HepG2 (cell line): Measurements from ENCODE around the gene TOGARAM1. TPM values are rescaled to one million over a fixed set of nuclear protein-coding genes. Genes with fewer than 3 reads are reported as not detected.
"Not testable (repeated sequence)": the region's sequence is repeated elsewhere in the genome, so short reads cannot be mapped to it uniquely, and the experiment has no call there.

Experiments
- ATAC-seq: fragments of 200-7000 bp; cut with Tn5 transposase; 3 replicates; pipeline ENCODE4 v1.9.1; 2020; ENCODE audit warnings: mild to moderate bottlenecking, moderate library complexity
- BruUV-seq: library from RNA; stranded (reverse); fragments of 400-500 nt; replicated peaks from 2 replicates; lab custom pipeline; 2021; lab: Mats Ljungman, UMichigan
- CTCF ChIA-PET: fragments of 300-600 bp; formaldehyde crosslinking; extraction: SDS; loops from one replicate; lab custom pipeline; 2021; ENCODE audit warnings: low total read pairs, inconsistent platforms, low intra/inter-chr PET ratio; lab: Yijun Ruan, JAX
- POLR2A ChIA-PET: fragments of 350-600 bp; sonication (Branson Sonifier 250); formaldehyde crosslinking; loops from one replicate; lab custom pipeline; 2020; ENCODE audit warnings: antibody characterized with exemption, inconsistent platforms; lab: Yijun Ruan, JAX
- DNase-seq: peaks from one replicate; pipeline ENCODE4 v3.0.0-alpha.2; 2015; ENCODE audit warnings: low spot score
- FAIRE-seq: peaks from 3 replicates; lab custom pipeline; 2011; peaks lifted over from hg19 to GRCh38; lab: Jason Lieb, UNC
- H2AFZ ChIP-seq: one replicate; pipeline ENCODE4 v1.6.1; 2011; ENCODE audit warnings: low read length, inconsistent platforms
- H3K27ac ChIP-seq: fragments of 300-600 bp; 3 replicates; pipeline ENCODE4 v1.8.0; 2011; ENCODE audit warnings: mixed run types, mild to moderate bottlenecking, mixed read lengths, low read length, inconsistent platforms; ENCODE audit not compliant: insufficient read depth; ENCODE audit errors: extremely low read length
- H3K27me3 ChIP-seq, 2 experiments: fragments of 200-600 bp in 1 of 2; 2 replicates in 1 of 2; 3 replicates in 1 of 2; pipeline versions ENCODE4 v1.6.0 to v1.8.0; 2011; ENCODE audit warnings: low read length in 2 of 2, mild to moderate bottlenecking in 2 of 2, moderate library complexity in 2 of 2, inconsistent platforms in 1 of 2; ENCODE audit not compliant: insufficient read depth in 2 of 2, control insufficient read depth in 1 of 2
- H3K36me3 ChIP-seq, 2 experiments: fragments of 200-600 bp in 1 of 2; replicated peaks in 1 of 2; 2 replicates in 1 of 2; 3 replicates in 1 of 2; pipeline versions ENCODE4 v1.5.1 to v1.8.0; 2011; ENCODE audit warnings: low read length in 2 of 2, inconsistent platforms in 1 of 2; ENCODE audit not compliant: insufficient read depth in 2 of 2, control insufficient read depth in 1 of 2
- H3K4me1 ChIP-seq: 2 replicates; pipeline ENCODE4 v1.5.1; 2012; ENCODE audit warnings: low read length, inconsistent platforms; ENCODE audit not compliant: insufficient read depth
- H3K4me2 ChIP-seq: 2 replicates; pipeline ENCODE4 v1.6.0; 2011; ENCODE audit warnings: low read depth, low read length, inconsistent platforms
- H3K4me3 ChIP-seq, 3 experiments: fragments of 200-600 bp in 1 of 3; sonication (generic), shearing (Covaris generic) in 1 of 3; replicated peaks in 1 of 3; 2 replicates each; pipeline ENCODE4 v1.5.1; 2011 to 2016; ENCODE audit warnings: low read length in 3 of 3, inconsistent platforms in 2 of 3, low read depth in 2 of 3, mild to moderate bottlenecking in 2 of 3, control low read depth in 1 of 3, mixed read lengths in 1 of 3; ENCODE audit not compliant: insufficient read depth in 1 of 3
- H3K79me2 ChIP-seq: one replicate; pipeline ENCODE4 v1.6.1; 2011; ENCODE audit warnings: low read length, inconsistent platforms; ENCODE audit not compliant: insufficient read depth
- H3K9ac ChIP-seq: 2 replicates; pipeline ENCODE4 v1.6.0; 2011; ENCODE audit warnings: mild to moderate bottlenecking, low read depth, low read length, inconsistent platforms; ENCODE audit not compliant: insufficient read depth
- H3K9me3 ChIP-seq: 2 replicates; pipeline ENCODE4 v1.5.1; 2012; ENCODE audit warnings: mild to moderate bottlenecking, low read length
- H4K20me1 ChIP-seq: 2 replicates; pipeline ENCODE4 v1.6.0; 2011; ENCODE audit warnings: inconsistent platforms, mild to moderate bottlenecking, low read length, moderate library complexity; ENCODE audit not compliant: insufficient read depth
- DRAP1 ChIP-seq: IDR thresholded peaks from 2 replicates; pipeline ENCODE4 v1.6.1; 2016; ENCODE audit warnings: missing genetic modification reagents, missing compliant biosample characterization
- HOMEZ ChIP-seq: IDR thresholded peaks from 2 replicates; pipeline ENCODE4 v1.6.1; 2016; ENCODE audit warnings: low read depth
- NFYB ChIP-seq: sonication (generic); formaldehyde crosslinking; IDR thresholded peaks from 2 replicates; pipeline ENCODE4 v1.4.0; 2020; ENCODE audit warnings: missing genetic modification reagents
- NFYC ChIP-seq: IDR thresholded peaks from 2 replicates; pipeline ENCODE4 v1.6.1; 2016; ENCODE audit warnings: missing genetic modification reagents, missing compliant biosample characterization
- POGZ ChIP-seq: sonication (generic); formaldehyde crosslinking; IDR thresholded peaks from 2 replicates; pipeline ENCODE4 v1.4.0; 2020; ENCODE audit warnings: mild to moderate bottlenecking, missing genetic modification reagents
- POLR2A ChIP-seq, 2 experiments: IDR thresholded peaks; 2 replicates each; pipeline ENCODE4 v1.6.1; 2011; ENCODE audit warnings: low read depth in 2 of 2, low read length in 2 of 2, mild to moderate bottlenecking in 1 of 2, moderate library complexity in 1 of 2; ENCODE audit not compliant: insufficient read depth in 1 of 2
- SETDB1 ChIP-seq: sonication (generic); formaldehyde crosslinking; IDR thresholded peaks from 2 replicates; pipeline ENCODE4 v1.5.1; 2020; ENCODE audit warnings: missing genetic modification reagents, mild to moderate bottlenecking, borderline replicate concordance
- SOX6 ChIP-seq, 2 experiments: fragments of 450-650 bp in 1 of 2; sonication (generic) in 1 of 2; formaldehyde crosslinking in 1 of 2; IDR thresholded peaks; 2 replicates each; pipeline versions ENCODE4 v1.4.0 to v1.6.1; 2017 to 2020; ENCODE audit warnings: antibody characterized with exemption in 1 of 2, mild to moderate bottlenecking in 1 of 2, missing genetic modification reagents in 1 of 2
- SP5 ChIP-seq: IDR thresholded peaks from 2 replicates; pipeline ENCODE4 v1.6.1; 2016; ENCODE audit warnings: low read depth, borderline replicate concordance
- ZMYM4 ChIP-seq: sonication (generic); formaldehyde crosslinking; IDR thresholded peaks from 2 replicates; pipeline ENCODE4 v1.8.1; 2023; ENCODE audit warnings: mild to moderate bottlenecking, missing genetic modification reagents
- WGBS: methylation state at CpG from one replicate; pipeline ENCODE4 v1.1.6; 2017; ENCODE audit warnings: low lambda C conversion rate; 5-methylcytosine and 5-hydroxymethylcytosine counted together
- in situ Hi-C: cut with HindIII; loops from 2 replicates; pipeline ENCODE4 v1.10.0; 2017; ENCODE audit warnings: low pct_unique_long_range_greater_than_20kb; ENCODE audit not compliant: extremely low pct_ligation_motif_present
- intact Hi-C: fragments of 100-400 bp; cut with micrococcal nuclease; formaldehyde crosslinking; loops from one replicate; pipeline ENCODE4 v1.10.0; 2022; ENCODE audit not compliant: unreplicated experiment
- polyA plus RNA-seq, 8 experiments: library from polyadenylated mRNA; depleted of rRNA in 3 of 8; stranded (reverse) in 7 of 8; unstranded in 1 of 8; fragments of >200 nt; fragmentation: Illumina TruSeq in 4 of 8; extraction: Trizol in 4 of 8; gene quantifications; 2 replicates each; pipeline versions ENCODE4 v1.2.1 to v1.2.3, GENCODE V29; 2011 to 2016; ENCODE audit warnings: low read depth in 4 of 8, missing spikeins in 1 of 8, mixed read lengths in 1 of 8; ENCODE audit not compliant: insufficient read depth in 1 of 8
- total RNA-seq, 5 experiments: library from RNA; depleted of rRNA; stranded (reverse); fragments of >200 nt; fragmentation: Illumina TruSeq; extraction: Trizol; gene quantifications; 2 replicates each; pipeline ENCODE4 v1.2.3, GENCODE V29; 2016; ENCODE audit warnings: low read depth in 1 of 5

The TOGARAM1 gene
- total and polyA plus RNA-seq, 2 of the 13 experiments (the other 11 are each of a cell fraction or from before 2014, with no cell fraction given): 5.6 to 9.8 TPM

GRCh38 chr14:45080416-45080968 is 118.5 kb downstream of the TOGARAM1 start:
- ATAC-seq, H3K9ac ChIP-seq, H3K4me3 ChIP-seq, CTCF ChIA-PET, H3K4me2 ChIP-seq, H2AFZ ChIP-seq, H3K36me3 ChIP-seq, DNase-seq, FAIRE-seq, POLR2A ChIA-PET, H3K9me3 ChIP-seq, H3K27me3 ChIP-seq, BruUV-seq, H4K20me1 ChIP-seq, H3K27ac ChIP-seq, in situ Hi-C loops, intact Hi-C loops: not testable (repeated sequence)
- H3K4me1 ChIP-seq: peaks cover 27% of the 10 kb centered on the region
- over 99% methylated on average over 19 of the region's 40 CpGs for WGBS
- peaks cover 15% of the 10 kb centered on the region for H3K79me2 ChIP-seq

- H3K9ac ChIP-seq; H3K4me3 ChIP-seq; H3K36me3 ChIP-seq; H3K9me3 ChIP-seq; BruUV-seq; CTCF ChIA-PET; H2AFZ ChIP-seq; FAIRE-seq; POLR2A ChIA-PET; H3K27ac ChIP-seq; H3K27me3 ChIP-seq; in situ Hi-C loops; intact Hi-C loops; ATAC-seq; H3K4me2 ChIP-seq; TF ChIP-seq SOX6 (IDR thresholded peaks at IDR 0.05): not testable (repeated sequence)
- WGBS: 82% methylated on average over 2 of the region's 3 CpGs
- peaks cover 21% of the 10 kb centered on the region for H3K79me2 ChIP-seq
- H3K4me1 ChIP-seq: peaks cover 33% of the 10 kb centered on the region
- TF ChIP-seq SETDB1 (0 out of 2 replicates have a peak, but pooled peaks have one; percentile 17), POGZ (peak; percentile 76), HOMEZ (CRISPR knock-in tag) (peak; percentile 36; the same call in 1 of the 2 replicates), POLR2A (IDR thresholded peaks at IDR 0.05; ENCODE audit: insufficient read depth in 1 of 2, low read depth in 2 of 2, low read length in 2 of 2) (peak; percentile 34 to 39; a peak in 1 of 4 replicates), ZMYM4 (CRISPR knock-in tag) (peak; percentile 79), DRAP1 (CRISPR knock-in tag) (0 out of 2 replicates have a peak, but pooled peaks have one; percentile 17), NFYC (peak; percentile 76), SOX6 (CRISPR knock-in tag; IDR thresholded peaks at IDR 0.05) (0 out of 2 replicates have a peak, but pooled peaks have one; percentile 24), NFYB (peak; percentile 81), SP5 (peak; percentile 25; the same call in 1 of the 2 replicates)
- DNase-seq: peak; percentile 44
- peaks cover 12% of the 10 kb centered on the region for H4K20me1 ChIP-seq
These were observed 119.1 kb downstream of the TOGARAM1 start for GRCh38 chr14:45081096-45081495.
